Peyer's patch (tissue), 4 donors: ENCODE measurements around the gene BEX4.

Experiments
- CTCF ChIP-seq, 6 experiments: fragments of 450-650 bp in 4 of 6; fragments of 200-600 bp in 2 of 6; sonication (generic) in 1 of 6; IDR thresholded peaks; one replicate each; pipeline ENCODE4 v1.5.1; 2017 to 2019; ENCODE audit warnings: antibody characterized with exemption in 6 of 6, mild to moderate bottlenecking in 3 of 6, moderate library complexity in 1 of 6
- POLR2A ChIP-seq, 2 donors: fragments of 450-650 bp; IDR thresholded peaks; one replicate each; pipeline ENCODE4 v1.5.1; 2017; ENCODE audit warnings: antibody characterized with exemption in 2 of 2, mild to moderate bottlenecking in 2 of 2, moderate library complexity in 2 of 2

- no peak for TF ChIP-seq CTCF (IDR thresholded peaks at IDR 0.05)
- no peak for TF ChIP-seq POLR2A (IDR thresholded peaks at IDR 0.05)
These were observed 36.1 kb downstream of the BEX4 start for GRCh38 chrX:103250977-103251376.
